ENCODE measurements around the gene DLL1.

DNA sequence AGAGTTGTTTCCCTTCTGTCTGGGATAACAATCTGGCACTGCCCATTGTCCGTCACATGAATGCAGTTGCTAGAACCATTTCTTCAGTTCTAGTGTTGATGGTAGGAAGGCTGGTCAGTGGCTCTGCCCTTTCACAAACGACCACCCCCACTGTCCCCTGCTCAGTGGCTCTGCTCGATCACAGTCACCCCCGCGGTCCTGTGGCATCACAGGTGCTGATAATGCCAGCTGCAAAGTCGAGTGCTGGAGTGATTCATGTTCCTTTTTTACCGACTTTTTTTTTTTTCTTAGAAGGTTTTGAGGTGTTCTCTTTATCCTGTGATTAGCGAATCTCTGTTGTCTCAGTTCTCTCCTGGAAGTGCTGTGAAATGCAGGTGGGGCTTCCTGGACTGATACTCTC is 38.4 kb upstream of the DLL1 start:
- TF ChIP-seq, protein P1, sequence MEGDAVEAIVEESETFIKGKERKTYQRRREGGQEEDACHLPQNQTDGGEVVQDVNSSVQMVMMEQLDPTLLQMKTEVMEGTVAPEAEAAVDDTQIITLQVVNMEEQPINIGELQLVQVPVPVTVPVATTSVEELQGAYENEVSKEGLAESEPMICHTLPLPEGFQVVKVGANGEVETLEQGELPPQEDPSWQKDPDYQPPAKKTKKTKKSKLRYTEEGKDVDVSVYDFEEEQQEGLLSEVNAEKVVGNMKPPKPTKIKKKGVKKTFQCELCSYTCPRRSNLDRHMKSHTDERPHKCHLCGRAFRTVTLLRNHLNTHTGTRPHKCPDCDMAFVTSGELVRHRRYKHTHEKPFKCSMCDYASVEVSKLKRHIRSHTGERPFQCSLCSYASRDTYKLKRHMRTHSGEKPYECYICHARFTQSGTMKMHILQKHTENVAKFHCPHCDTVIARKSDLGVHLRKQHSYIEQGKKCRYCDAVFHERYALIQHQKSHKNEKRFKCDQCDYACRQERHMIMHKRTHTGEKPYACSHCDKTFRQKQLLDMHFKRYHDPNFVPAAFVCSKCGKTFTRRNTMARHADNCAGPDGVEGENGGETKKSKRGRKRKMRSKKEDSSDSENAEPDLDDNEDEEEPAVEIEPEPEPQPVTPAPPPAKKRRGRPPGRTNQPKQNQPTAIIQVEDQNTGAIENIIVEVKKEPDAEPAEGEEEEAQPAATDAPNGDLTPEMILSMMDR (IDR thresholded peaks at IDR 0.05), result no peak
- TF ChIP-seq POLR2A (IDR thresholded peaks at IDR 0.05), result no peak
